Heart left ventricle (tissue), 16 donors: ENCODE measurements around the gene KNCN. TPM values are rescaled to one million over a fixed set of nuclear protein-coding genes. Genes with fewer than 3 reads are reported as not detected.

Experiments used
- ATAC-seq, 4 donors: fragments of 200-7000 bp; cut with Tn5 transposase; one replicate each; pipeline ENCODE4 v1.9.1; 2020 to 2022; ENCODE audit warnings: moderate library complexity in 4 of 4, mild to moderate bottlenecking in 3 of 4, moderate number of reproducible peaks in 1 of 4
- DNase-seq, 5 donors: peaks; one replicate each; pipeline ENCODE4 v3.0.0-alpha.2; 2020
- H3K27ac ChIP-seq, 12 donors: fragments of 200-600 bp; sonication (generic) in 4 of 12; one replicate each; pipeline versions ENCODE4 v1.5.0 to v1.8.0; 2016 to 2022; ENCODE audit warnings: mild to moderate bottlenecking in 2 of 12
- H3K27me3 ChIP-seq, 9 donors: fragments of 200-600 bp; sonication (generic) in 2 of 9; one replicate each; pipeline versions ENCODE4 v1.5.1 to v1.8.0; 2016 to 2022; ENCODE audit warnings: mild to moderate bottlenecking in 3 of 9
- H3K36me3 ChIP-seq, 9 donors: fragments of 200-600 bp; sonication (generic) in 2 of 9; one replicate each; pipeline versions ENCODE4 v1.5.0 to v1.8.0; 2018 to 2022; ENCODE audit warnings: mild to moderate bottlenecking in 2 of 9
- H3K4me1 ChIP-seq, 12 donors: fragments of 200-600 bp; sonication (generic) in 4 of 12; one replicate each; pipeline versions ENCODE4 v1.5.0 to v1.8.0; 2016 to 2022; ENCODE audit warnings: mild to moderate bottlenecking in 3 of 12
- H3K4me3 ChIP-seq, 12 donors: fragments of 200-600 bp; sonication (generic) in 4 of 12; one replicate each; pipeline versions ENCODE4 v1.5.0 to v1.8.0; 2017 to 2022; ENCODE audit warnings: mild to moderate bottlenecking in 9 of 12, moderate library complexity in 4 of 12
- H3K9me3 ChIP-seq, 12 donors: fragments of 200-600 bp; sonication (generic) in 4 of 12; one replicate each; pipeline versions ENCODE4 v1.5.0 to v1.8.0; 2016 to 2022; ENCODE audit warnings: mild to moderate bottlenecking in 1 of 12
- POLR2A ChIP-seq, 2 donors: fragments of 450-650 bp; IDR thresholded peaks; one replicate each; pipeline ENCODE4 v1.6.1; 2017; ENCODE audit warnings: antibody characterized with exemption in 2 of 2, mild to moderate bottlenecking in 2 of 2, moderate library complexity in 2 of 2
- whole genome bisulfite sequencing, 4 donors: extraction: QIAGEN DNeasy Blood & Tissue Kit in 2 of 4; methylation state at CpG; one replicate each; pipeline versions ENCODE4 v1.1.5 to v1.1.7; 2013 to 2018; 5-methylcytosine and 5-hydroxymethylcytosine counted together
- intact Hi-C, 10 donors: fragments of 100-400 bp; cut with DNase I; formaldehyde crosslinking; loops; one replicate each; pipeline versions ENCODE4 v1.11.1 to v1.14.2; 2022
- polyA plus RNA-seq, 2 donors: library from polyadenylated mRNA; stranded (reverse); fragments of 200-250 nt; gene quantifications; one replicate each; pipeline ENCODE4 v1.2.3, GENCODE V29; 2013
- total RNA-seq, 9 donors: library from RNA; depleted of rRNA in 2 of 9; stranded (reverse); fragments of >200 nt in 2 of 9; fragmentation: NEBNext Ultra II Directional in 3 of 9; extraction: Animal tissue kit (Norgen Biotek cat#: 25700) in 3 of 9; gene quantifications; one replicate each; pipeline versions ENCODE4 v1.1.0 to v1.2.4, GENCODE V29; 2016 to 2023
- TF ChIP-seq, protein P1 (sequence below), 12 donors: fragments of 200-600 bp; sonication (generic) in 4 of 12; IDR thresholded peaks; one replicate each; pipeline versions ENCODE4 v1.5.0 to v1.8.0; 2018 to 2022; ENCODE audit warnings: antibody characterized with exemption in 12 of 12, mild to moderate bottlenecking in 5 of 12
- donor health status: ischemic (EF 13 %, LVEDD 7.1; RV severe dilation, severe dysfunction).
- donor health status: healthy with polysubstance abuse.
- donor health status: DM: no; HTN: yes; CAD: no.
- donor health status: DM: no; HTN: no; CAD: no.
- donor health status: ischemic (EF 25% LVEDD 6.9; RV normal size, moderate dysfunction).
- donor health status: ischemic (EF 25% LVEDD 5.7; RV mildly dilated, moderate dysfunction).
- donor health status: healthy.
- donor health status: DM: yes; HTN: yes; CAD: no.
- donor health status: ischemic (EF 35%, LVEDD 5.7; RV mildly dilated, moderate dysfunction).
- donor health status: nonischemic (EF 11% LVEDD 7.7; RV severe dilation, severe dysfunction).
- donor health status: DM: yes; HTN: yes; CAD: no.
- donor health status: PGD.
- donor health status: ischemic (EF 29% LVEDD 5.4; RV normal size, mild dysfunction).
- donor health status: nonischemic (EF 23%, LVEDD 6.1; RV moderate dilation, normal function).

Gene KNCN
- total and polyA plus RNA-seq, 11 donors: not detected

GRCh38 chr1:46530791-46531409 lies 20.5 kb downstream of the KNCN start:
- TF ChIP-seq, protein P1, sequence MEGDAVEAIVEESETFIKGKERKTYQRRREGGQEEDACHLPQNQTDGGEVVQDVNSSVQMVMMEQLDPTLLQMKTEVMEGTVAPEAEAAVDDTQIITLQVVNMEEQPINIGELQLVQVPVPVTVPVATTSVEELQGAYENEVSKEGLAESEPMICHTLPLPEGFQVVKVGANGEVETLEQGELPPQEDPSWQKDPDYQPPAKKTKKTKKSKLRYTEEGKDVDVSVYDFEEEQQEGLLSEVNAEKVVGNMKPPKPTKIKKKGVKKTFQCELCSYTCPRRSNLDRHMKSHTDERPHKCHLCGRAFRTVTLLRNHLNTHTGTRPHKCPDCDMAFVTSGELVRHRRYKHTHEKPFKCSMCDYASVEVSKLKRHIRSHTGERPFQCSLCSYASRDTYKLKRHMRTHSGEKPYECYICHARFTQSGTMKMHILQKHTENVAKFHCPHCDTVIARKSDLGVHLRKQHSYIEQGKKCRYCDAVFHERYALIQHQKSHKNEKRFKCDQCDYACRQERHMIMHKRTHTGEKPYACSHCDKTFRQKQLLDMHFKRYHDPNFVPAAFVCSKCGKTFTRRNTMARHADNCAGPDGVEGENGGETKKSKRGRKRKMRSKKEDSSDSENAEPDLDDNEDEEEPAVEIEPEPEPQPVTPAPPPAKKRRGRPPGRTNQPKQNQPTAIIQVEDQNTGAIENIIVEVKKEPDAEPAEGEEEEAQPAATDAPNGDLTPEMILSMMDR (IDR thresholded peaks at IDR 0.05): no peak
- no peak for TF ChIP-seq POLR2A (IDR thresholded peaks at IDR 0.05)
- Histone ChIP-seq H3K9me3 (no peaks in the 10 kb centered on the region), H3K36me3 (no peaks in the 10 kb centered on the region), H3K4me1 (peaks cover 0 to 11% (median 2%) of the 10 kb centered on the region in 12 donors), H3K4me3 (no peak overlapping the region), H3K27ac (no peak overlapping the region), H3K27me3 (peaks cover 0 to 60% (median 15%) of the 10 kb centered on the region in 9 donors)
- ATAC-seq (no peak), DNase-seq (no peak)
- intact Hi-C loops: loop anchor here in 4 of 10 donors (2.0 to 5.0 kb wide), 3 partner anchors 124 to 196 kb away; no protein-coding TSS in a partner anchor
- 56 to 69% (median 59%) methylated on average over 6 of the region's 6 CpGs for WGBS, 4 donors

- Histone ChIP-seq H3K4me3 (no peak overlapping the region), H3K4me1 (peaks cover 0 to 11% (median 2%) of the 10 kb centered on the region in 12 donors), H3K27ac (no peak overlapping the region), H3K27me3 (peaks cover 0 to 66% (median 17%) of the 10 kb centered on the region in 9 donors), H3K9me3 (no peaks in the 10 kb centered on the region), H3K36me3 (no peaks in the 10 kb centered on the region)
- ATAC-seq (no peak), DNase-seq (no peak)
- intact Hi-C loops: loop anchor here in 4 of 10 donors (2.0 to 5.0 kb wide), 3 partner anchors 124 to 197 kb away; no protein-coding TSS in a partner anchor
- 53 to 67% (median 65%) methylated on average over 2 to 3 of the region's 3 CpGs for WGBS, 4 donors
- TF ChIP-seq, protein P1 (IDR thresholded peaks at IDR 0.05): no peak
- TF ChIP-seq POLR2A (IDR thresholded peaks at IDR 0.05): no peak
Observed at GRCh38 chr1:46530311-46530710, 21.1 kb downstream of the KNCN start.

DNA sequence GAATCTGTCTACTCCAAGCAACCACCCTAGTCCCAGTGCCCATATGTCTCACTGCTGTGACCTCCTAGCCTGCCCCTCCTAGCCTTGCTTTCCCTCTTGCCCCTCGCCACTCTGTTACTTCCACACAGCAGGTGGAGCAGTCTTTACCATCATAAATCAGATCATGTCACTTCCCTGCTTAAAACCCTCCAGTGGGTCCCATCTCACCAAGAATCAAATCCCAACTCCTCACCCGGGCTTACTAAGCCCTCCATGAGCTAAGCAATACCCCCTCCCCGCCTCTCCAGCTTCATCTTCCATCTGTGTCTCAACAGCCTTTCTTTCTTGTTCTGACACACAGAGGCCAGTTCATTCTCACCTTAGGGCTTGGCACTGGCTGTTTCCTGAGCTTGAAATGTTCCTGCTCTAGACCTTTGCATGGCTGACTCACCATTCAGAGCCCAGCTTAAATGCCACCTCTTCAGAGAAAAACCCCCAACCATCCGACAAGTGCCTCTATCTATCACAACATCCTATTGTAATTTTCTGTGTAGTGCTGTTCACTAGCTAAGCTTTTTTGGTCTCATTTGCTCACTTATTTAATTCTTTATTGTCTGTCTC lies 22.3 kb downstream of the KNCN start:
- Histone ChIP-seq H3K4me3 (no peak overlapping the region), H3K27me3 (peaks cover 0 to 68% (median 17%) of the 10 kb centered on the region in 9 donors), H3K9me3 (no peaks in the 10 kb centered on the region), H3K4me1 (peaks cover 0 to 11% (median 2%) of the 10 kb centered on the region in 12 donors), H3K36me3 (no peaks in the 10 kb centered on the region), H3K27ac (no peak overlapping the region)
- ATAC-seq: no peak
- WGBS, 4 donors: 52 to 69% (median 58%) methylated on average over 4 of the region's 4 CpGs
- peak in 1 of 5 donors; percentile 6 for DNase-seq
- intact Hi-C loops: loop anchor here (2.0 to 10.0 kb wide), 6 partner anchors 50 to 122 kb away; no protein-coding TSS in a partner anchor
- TF ChIP-seq, protein P1 (IDR thresholded peaks at IDR 0.05): no peak
- TF ChIP-seq POLR2A (IDR thresholded peaks at IDR 0.05): no peak

- H3K36me3 ChIP-seq: no peaks in the 10 kb centered on the region
- peaks cover 0 to 68% (median 17%) of the 10 kb centered on the region in 9 donors for H3K27me3 ChIP-seq
- ATAC-seq (no peak), DNase-seq (no peak)
- peaks cover 0 to 9% (median under 1%) of the 10 kb centered on the region in 12 donors for H3K4me1 ChIP-seq
- intact Hi-C loops: loop anchor here (1.0 to 10.0 kb wide), 11 partner anchors 50 to 122 kb away; no protein-coding TSS in a partner anchor
- H3K9me3 ChIP-seq: no peaks in the 10 kb centered on the region
- WGBS, 4 donors: 29 to 41% (median 37%) methylated on average over 11 of the region's 11 CpGs
- TF ChIP-seq POLR2A (IDR thresholded peaks at IDR 0.05): no peak
- TF ChIP-seq, protein P1 (IDR thresholded peaks at IDR 0.05): peak in 2 of 12 donors; percentile 19 to 24
- no peak overlapping the region for H3K4me3 ChIP-seq
- H3K27ac ChIP-seq: no peak overlapping the region
Observed at GRCh38 chr1:46528297-46528955, 23.0 kb downstream of the KNCN start.
